G401.6 (cell line): ENCODE measurements around the gene PPP2R5B.

Experiments
- FAIRE-seq: peaks from 2 replicates; lab custom pipeline; 2012; peaks lifted over from hg19 to GRCh38; lab: Jason Lieb, UNC

Gene PPP2R5B

GRCh38 chr11:64908766-64909165 lies 15.7 kb upstream of the PPP2R5B start:
- FAIRE-seq = no peak

GRCh38 chr11:64909653-64910343 lies 14.7 kb upstream of the PPP2R5B start:
- FAIRE-seq = no peak

- FAIRE-seq = no peak
These were observed 13.9 kb upstream of the PPP2R5B start for GRCh38 chr11:64910451-64911093.

- no peak for FAIRE-seq
These were observed 13.3 kb upstream of the PPP2R5B start for GRCh38 chr11:64911142-64911541.

- no peak for FAIRE-seq
These were observed 12.8 kb upstream of the PPP2R5B start for GRCh38 chr11:64911689-64912088.

GRCh38 chr11:64913171-64913727 lies 11.2 kb upstream of the PPP2R5B start:
- FAIRE-seq = no peak

- no peak for FAIRE-seq
These were observed 10.4 kb upstream of the PPP2R5B start for GRCh38 chr11:64914123-64914522.

- FAIRE-seq = no peak
These were observed 9.1 kb upstream of the PPP2R5B start for GRCh38 chr11:64915376-64915887.

- no peak for FAIRE-seq
These were observed 8.3 kb upstream of the PPP2R5B start for GRCh38 chr11:64916040-64916774.

GRCh38 chr11:64916775-64917662 lies 7.5 kb upstream of the PPP2R5B start, which contains the start of gene ATG2A:
ATG2A (minus strand) TSS chr11:64917209; CDS start chr11:64917135, 74 bp downstream.
- peak; percentile 99 for FAIRE-seq

GRCh38 chr11:64917663-64917995 lies 6.9 kb upstream of the PPP2R5B start:
- no peak for FAIRE-seq

- FAIRE-seq = no peak
These were observed 6.5 kb upstream of the PPP2R5B start for GRCh38 chr11:64918017-64918416.

GRCh38 chr11:64919627-64920026 lies 4.9 kb upstream of the PPP2R5B start:
- no peak for FAIRE-seq

GRCh38 chr11:64920124-64920523 lies 4.4 kb upstream of the PPP2R5B start:
- no peak for FAIRE-seq

- FAIRE-seq = no peak
These were observed 3.1 kb upstream of the PPP2R5B start for GRCh38 chr11:64921384-64921783.

- no peak for FAIRE-seq
These were observed 1.3 kb upstream of the PPP2R5B start for GRCh38 chr11:64923151-64923661.

GRCh38 chr11:64924910-64925284 lies 408 bp downstream of the PPP2R5B start:
- no peak for FAIRE-seq

GRCh38 chr11:64925536-64926436 lies 1.3 kb downstream of the PPP2R5B start:
- no peak for FAIRE-seq

- no peak for FAIRE-seq
These were observed 2.2 kb downstream of the PPP2R5B start for GRCh38 chr11:64926689-64927088.

GRCh38 chr11:64928957-64929356 lies 4.5 kb downstream of the PPP2R5B start:
- no peak for FAIRE-seq

- no peak for FAIRE-seq
These were observed 5.1 kb downstream of the PPP2R5B start for GRCh38 chr11:64929625-64930024.
